Measurements from ENCODE around the gene INHBB.
A peak's percentile ranks its signal among the peaks of the same experiment; 100 is the strongest.

Gene INHBB

GRCh38 chr2:120398051-120398995 lies 52.4 kb downstream of the INHBB start:
- DNase-seq (ENCODE audit: low read depth) = peak; percentile 4

- no peak for DNase-seq (ENCODE audit: low read depth)
Observed at GRCh38 chr2:120398996-120399888, 53.3 kb downstream of the INHBB start.

GRCh38 chr2:120399889-120400240 lies 53.9 kb downstream of the INHBB start:
- DNase-seq (ENCODE audit: low read depth) = no peak

GRCh38 chr2:120400551-120400950 lies 54.6 kb downstream of the INHBB start:
- DNase-seq (ENCODE audit: low read depth) = no peak
